Fibroblast of skin of left quadriceps (primary cell): ENCODE data around the gene MMP14.
A peak's percentile ranks its signal among the peaks of the same experiment; 100 is the strongest.
"Not testable (repeated sequence)": the region's sequence is repeated elsewhere in the genome, so short reads cannot be mapped to it uniquely, and the experiment has no call there.

ENCODE experiments used
- DNase-seq, 2 experiments: peaks; one replicate each; pipeline ENCODE4 v3.0.0-alpha.2; 2013; ENCODE audit warnings: low read depth in 2 of 2

Gene MMP14

GRCh38 chr14:22860377-22860776 lies 24.0 kb downstream of the MMP14 start:
- not testable (repeated sequence) for DNase-seq

GRCh38 chr14:22861651-22862050 lies 25.3 kb downstream of the MMP14 start:
- DNase-seq, result no peak

GRCh38 chr14:22864979-22865378 lies 28.6 kb downstream of the MMP14 start:
- DNase-seq, result no peak

- DNase-seq, result no peak
Observed at GRCh38 chr14:22865424-22866405, 29.3 kb downstream of the MMP14 start.

GRCh38 chr14:22866874-22867273 lies 30.5 kb downstream of the MMP14 start:
- no peak for DNase-seq

GRCh38 chr14:22870811-22871223 lies 34.4 kb downstream of the MMP14 start:
- DNase-seq, result no peak

GRCh38 chr14:22871224-22872032 lies 35.0 kb downstream of the MMP14 start, which contains the start of gene LRP10:
TSS of gene LRP10 (plus strand) at chr14:22871740. CDS start at chr14:22872304, 564 bp downstream.
- no peak for DNase-seq

- DNase-seq, result peak in 1 of 2 experiments; percentile 61
Observed at GRCh38 chr14:22872033-22872832, 35.8 kb downstream of the MMP14 start.

GRCh38 chr14:22872833-22873520 lies 36.6 kb downstream of the MMP14 start:
- no peak for DNase-seq

GRCh38 chr14:22875003-22875747 lies 38.8 kb downstream of the MMP14 start:
- DNase-seq, result no peak

GRCh38 chr14:22875748-22876319 lies 39.4 kb downstream of the MMP14 start:
- DNase-seq, result no peak

GRCh38 chr14:22877000-22877501 lies 40.7 kb downstream of the MMP14 start:
- DNase-seq, result no peak

- DNase-seq, result no peak
Observed at GRCh38 chr14:22878271-22879246, 42.2 kb downstream of the MMP14 start.

GRCh38 chr14:22882064-22882463 lies 45.7 kb downstream of the MMP14 start:
- no peak for DNase-seq

- DNase-seq, result no peak
Observed at GRCh38 chr14:22882529-22883172, 46.3 kb downstream of the MMP14 start.

GRCh38 chr14:22883173-22883976 lies 47.0 kb downstream of the MMP14 start, which contains the start of gene REM2:
TSS of gene REM2 (plus strand) at chr14:22883222. CDS start at chr14:22883288, 66 bp downstream.
- no peak for DNase-seq
